CD14-positive monocyte (primary cell): ENCODE data around the gene IFITM10. TPM values are rescaled to one million over a fixed set of nuclear protein-coding genes. Genes with fewer than 3 reads are reported as not detected.

Experiments
- DNase-seq, 3 donors: peaks; one replicate each; pipeline ENCODE4 v3.0.0-alpha.2; 2011 to 2022
- H2AFZ ChIP-seq: 2 replicates; pipeline ENCODE4 v1.6.0; 2012; ENCODE audit warnings: mild to moderate bottlenecking, low read depth, low read length, inconsistent platforms; ENCODE audit not compliant: insufficient read depth, poor library complexity, severe bottlenecking
- H3K27ac ChIP-seq, 2 donors: 1 replicate in 1 of 2; 2 replicates in 1 of 2; pipeline ENCODE4 v1.5.1; 2012 to 2013; ENCODE audit warnings: low read length in 2 of 2, control low read depth in 1 of 2, inconsistent platforms in 1 of 2, low read depth in 1 of 2, mild to moderate bottlenecking in 1 of 2
- H3K27me3 ChIP-seq, 2 donors: one replicate each; pipeline versions ENCODE4 v1.6.0 to v1.6.1; 2011 to 2013; ENCODE audit warnings: low read length in 2 of 2; ENCODE audit not compliant: control insufficient read depth in 2 of 2, insufficient read depth in 2 of 2
- H3K36me3 ChIP-seq, 2 donors: replicated peaks in 1 of 2; 1 replicate in 1 of 2; 2 replicates in 1 of 2; pipeline versions ENCODE4 v1.5.1 to v1.6.1; 2012 to 2013; ENCODE audit warnings: low read length in 2 of 2, control low read depth in 1 of 2, inconsistent platforms in 1 of 2, mild to moderate bottlenecking in 1 of 2; ENCODE audit not compliant: insufficient read depth in 2 of 2, control insufficient read depth in 1 of 2
- H3K4me1 ChIP-seq, 2 donors: 1 replicate in 1 of 2; 2 replicates in 1 of 2; pipeline versions ENCODE4 v1.5.1 to v1.6.1; 2012 to 2013; ENCODE audit warnings: low read length in 2 of 2, control low read depth in 1 of 2, inconsistent platforms in 1 of 2, mild to moderate bottlenecking in 1 of 2, moderate library complexity in 1 of 2; ENCODE audit not compliant: insufficient read depth in 2 of 2, control insufficient read depth in 1 of 2
- H3K4me2 ChIP-seq: replicated peaks from 2 replicates; pipeline ENCODE3; 2012; ENCODE audit warnings: low read length, moderate library complexity, mild to moderate bottlenecking; ENCODE audit not compliant: poor library complexity, severe bottlenecking; ENCODE audit errors: extremely low read depth
- H3K4me3 ChIP-seq, 3 experiments: fragments of 200-600 bp in 1 of 3; sonication (generic) in 1 of 3; replicated peaks in 1 of 3; 1 replicate in 2 of 3; 2 replicates in 1 of 3; pipeline ENCODE4 v1.5.1; 2011 to 2013; ENCODE audit warnings: low read length in 3 of 3, mild to moderate bottlenecking in 3 of 3, control low read depth in 2 of 3, low read depth in 2 of 3, inconsistent platforms in 1 of 3, moderate library complexity in 1 of 3
- H3K79me2 ChIP-seq: 2 replicates; pipeline ENCODE4 v1.6.0; 2012; ENCODE audit warnings: mild to moderate bottlenecking, control low read depth, inconsistent platforms, low read length, moderate library complexity; ENCODE audit not compliant: insufficient read depth
- H3K9ac ChIP-seq: 2 replicates; pipeline ENCODE4 v1.6.0; 2017; ENCODE audit warnings: low read length, mild to moderate bottlenecking; ENCODE audit not compliant: insufficient read depth, poor library complexity, severe bottlenecking
- H3K9me3 ChIP-seq, 2 donors: replicated peaks in 1 of 2; 1 replicate in 1 of 2; 2 replicates in 1 of 2; pipeline versions ENCODE4 v1.5.1 to v1.6.1; 2012 to 2013; ENCODE audit warnings: low read length in 2 of 2, control low read depth in 1 of 2; ENCODE audit not compliant: control insufficient read depth in 1 of 2, insufficient read depth in 1 of 2
- H4K20me1 ChIP-seq: 2 replicates; pipeline ENCODE4 v1.6.0; 2012; ENCODE audit warnings: mild to moderate bottlenecking, low read length, control low read depth, moderate library complexity; ENCODE audit not compliant: insufficient read depth
- H3K27ac Mint-ChIP-seq, 7 donors: one replicate each; pipeline ENCODE4 v1.8.0; 2020; ENCODE audit warnings: mild to moderate bottlenecking in 7 of 7, mixed read lengths in 7 of 7, moderate library complexity in 6 of 7, inconsistent platforms in 2 of 7
- H3K27me3 Mint-ChIP-seq, 3 donors: one replicate each; pipeline ENCODE4 v1.8.0; 2021 to 2022; ENCODE audit warnings: low read depth in 3 of 3, mild to moderate bottlenecking in 3 of 3, mixed read lengths in 3 of 3, moderate library complexity in 3 of 3, inconsistent platforms in 1 of 3
- H3K36me3 Mint-ChIP-seq, 2 donors: one replicate each; pipeline ENCODE4 v1.8.0; 2020; ENCODE audit warnings: mixed read lengths in 2 of 2, inconsistent platforms in 1 of 2, mild to moderate bottlenecking in 1 of 2
- H3K4me1 Mint-ChIP-seq: one replicate; pipeline ENCODE4 v1.8.0; 2020; ENCODE audit warnings: mild to moderate bottlenecking, mixed read lengths
- H3K4me3 Mint-ChIP-seq, 2 donors: one replicate each; pipeline ENCODE4 v1.8.0; 2020; ENCODE audit warnings: mild to moderate bottlenecking in 2 of 2, mixed read lengths in 2 of 2, moderate library complexity in 1 of 2
- H3K9me3 Mint-ChIP-seq, 7 donors: one replicate each; pipeline ENCODE4 v1.8.0; 2020 to 2022; ENCODE audit warnings: mixed read lengths in 7 of 7, mild to moderate bottlenecking in 6 of 7, moderate library complexity in 6 of 7, inconsistent platforms in 2 of 7
- WGBS: methylation state at CpG from one replicate; pipeline ENCODE4 v1.1.5; 2013; ENCODE audit warnings: missing lambda C conversion rate; ENCODE audit not compliant: insufficient coverage; 5-methylcytosine and 5-hydroxymethylcytosine counted together
- intact Hi-C, 2 donors: fragments of 100-400 bp; cut with micrococcal nuclease; formaldehyde crosslinking; loops; one replicate each; pipeline versions ENCODE4 v1.15.0 to v1.15.1; 2023
- polyA plus RNA-seq, 3 donors: library from polyadenylated mRNA; depleted of rRNA in 1 of 3; unstranded in 2 of 3; stranded (reverse) in 1 of 3; fragments of 300-500 nt in 2 of 3; fragments of >200 nt in 1 of 3; fragmentation: Illumina TruSeq in 2 of 3; gene quantifications; 1 replicate in 2 of 3; 2 replicates in 1 of 3; pipeline ENCODE4 v1.2.3, GENCODE V29; 2012 to 2021
- TF ChIP-seq, protein P1 (sequence below): fragments of 200-600 bp; IDR thresholded peaks from one replicate; pipeline ENCODE4 v1.8.0; 2022; ENCODE audit warnings: antibody characterized with exemption, mild to moderate bottlenecking

Gene IFITM10
- polyA plus RNA-seq, 3 donors: 2.4 TPM; not detected in 2

DNA sequence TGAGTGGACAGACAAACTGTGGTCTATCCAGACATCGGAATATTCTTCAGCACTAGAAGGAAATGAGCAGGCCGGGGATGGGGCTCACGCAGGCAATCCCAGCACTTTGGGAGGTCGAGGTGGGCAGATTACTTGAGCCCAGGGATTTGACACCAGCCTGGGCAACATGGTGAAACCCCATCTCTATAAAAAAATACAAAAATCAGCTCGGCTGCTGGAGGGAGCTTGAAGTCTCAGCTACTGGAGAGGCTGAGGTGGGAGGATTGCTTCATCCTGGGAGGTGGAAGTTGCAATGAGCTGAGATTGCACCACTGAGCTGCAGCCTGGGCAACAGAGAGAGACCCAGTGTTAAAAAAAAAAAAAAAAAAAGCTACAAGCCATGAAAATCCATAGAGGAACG lies 21.3 kb upstream of the IFITM10 start:
- peak; percentile 85 to 89 (median 88) for DNase-seq
- Histone ChIP-seq H3K4me2 (peak overlapping the region; percentile 83), H3K27me3 (no peaks in the 10 kb centered on the region), H3K79me2 (no peaks in the 10 kb centered on the region), H3K36me3 (no peaks in the 10 kb centered on the region), H2AFZ (peak overlapping the region; percentile 31), H3K9me3 (no peaks in the 10 kb centered on the region), H4K20me1 (no peaks in the 10 kb centered on the region), H3K4me3 (peak overlapping the region in 2 of 3 experiments; percentile 0 to 71), H3K4me1 (peaks cover 62 to 68% of the 10 kb centered on the region in 2 donors), H3K9ac (peak overlapping the region; percentile 57), H3K27ac (peak overlapping the region; percentile 88 to 94)
- 50% methylated on average over 1 of the region's 6 CpGs for WGBS
- H3K27me3 Mint-ChIP-seq: peaks cover 0 to 2% (median 2%) of the 10 kb centered on the region in 3 donors
- H3K36me3 Mint-ChIP-seq: peaks cover 2 to 4% of the 10 kb centered on the region in 2 donors
- TF ChIP-seq, protein P1, sequence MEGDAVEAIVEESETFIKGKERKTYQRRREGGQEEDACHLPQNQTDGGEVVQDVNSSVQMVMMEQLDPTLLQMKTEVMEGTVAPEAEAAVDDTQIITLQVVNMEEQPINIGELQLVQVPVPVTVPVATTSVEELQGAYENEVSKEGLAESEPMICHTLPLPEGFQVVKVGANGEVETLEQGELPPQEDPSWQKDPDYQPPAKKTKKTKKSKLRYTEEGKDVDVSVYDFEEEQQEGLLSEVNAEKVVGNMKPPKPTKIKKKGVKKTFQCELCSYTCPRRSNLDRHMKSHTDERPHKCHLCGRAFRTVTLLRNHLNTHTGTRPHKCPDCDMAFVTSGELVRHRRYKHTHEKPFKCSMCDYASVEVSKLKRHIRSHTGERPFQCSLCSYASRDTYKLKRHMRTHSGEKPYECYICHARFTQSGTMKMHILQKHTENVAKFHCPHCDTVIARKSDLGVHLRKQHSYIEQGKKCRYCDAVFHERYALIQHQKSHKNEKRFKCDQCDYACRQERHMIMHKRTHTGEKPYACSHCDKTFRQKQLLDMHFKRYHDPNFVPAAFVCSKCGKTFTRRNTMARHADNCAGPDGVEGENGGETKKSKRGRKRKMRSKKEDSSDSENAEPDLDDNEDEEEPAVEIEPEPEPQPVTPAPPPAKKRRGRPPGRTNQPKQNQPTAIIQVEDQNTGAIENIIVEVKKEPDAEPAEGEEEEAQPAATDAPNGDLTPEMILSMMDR: no peak
- peaks cover 61% of the 10 kb centered on the region for H3K4me1 Mint-ChIP-seq
- H3K9me3 Mint-ChIP-seq: peaks cover 0 to 3% (median 1%) of the 10 kb centered on the region in 7 donors
- peak overlapping the region; percentile 71 to 88 for H3K4me3 Mint-ChIP-seq
- intact Hi-C loops: loop anchor here in 1 of 2 donors (1.0 kb wide), 1 partner anchor 11 kb away; no protein-coding TSS in a partner anchor
- peak overlapping the region; percentile 93 to 99 (median 98) for H3K27ac Mint-ChIP-seq

DNA sequence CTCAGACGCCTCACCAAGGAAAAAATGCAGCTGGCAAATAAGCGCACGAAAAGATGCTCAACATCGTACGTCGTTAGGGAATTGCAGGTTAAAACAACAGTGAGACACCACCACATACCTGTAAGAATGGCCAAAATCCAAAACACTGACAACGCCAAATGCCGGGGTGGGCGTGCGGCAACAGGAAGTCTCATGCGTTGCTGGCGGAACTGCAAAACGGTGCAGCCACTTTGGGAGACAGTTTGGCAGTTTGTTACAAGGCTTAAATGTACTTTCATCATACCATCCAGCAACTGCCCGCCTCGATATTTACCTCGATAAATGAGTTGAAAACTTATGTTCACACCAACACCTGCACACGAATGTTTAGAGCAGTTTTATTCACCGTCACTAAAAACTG lies 20.9 kb upstream of the IFITM10 start:
- peaks cover 0 to 4% of the 10 kb centered on the region in 2 donors for H3K36me3 Mint-ChIP-seq
- peak overlapping the region; percentile 88 to 94 for H3K27ac ChIP-seq
- H2AFZ ChIP-seq: peak overlapping the region; percentile 31
- peak overlapping the region; percentile 83 for H3K4me2 ChIP-seq
- peak overlapping the region; percentile 71 to 88 for H3K4me3 Mint-ChIP-seq
- peaks cover 0 to 3% (median 0%) of the 10 kb centered on the region in 7 donors for H3K9me3 Mint-ChIP-seq
- 28% methylated on average over 12 of the region's 18 CpGs for WGBS
- intact Hi-C loops: no loop called here
- H3K27me3 ChIP-seq: no peaks in the 10 kb centered on the region
- no peaks in the 10 kb centered on the region for H3K79me2 ChIP-seq
- peaks cover 0 to 2% (median 2%) of the 10 kb centered on the region in 3 donors for H3K27me3 Mint-ChIP-seq
- H4K20me1 ChIP-seq: no peaks in the 10 kb centered on the region
- H3K4me3 ChIP-seq: peak overlapping the region in 2 of 3 experiments; percentile 0 to 71
- no peaks in the 10 kb centered on the region for H3K36me3 ChIP-seq
- H3K9me3 ChIP-seq: no peaks in the 10 kb centered on the region
- peak overlapping the region; percentile 40 for H3K9ac ChIP-seq
- TF ChIP-seq, protein P1: no peak
- peak overlapping the region; percentile 93 to 99 (median 98) for H3K27ac Mint-ChIP-seq
- peaks cover 58 to 64% of the 10 kb centered on the region in 2 donors for H3K4me1 ChIP-seq
- peaks cover 57% of the 10 kb centered on the region for H3K4me1 Mint-ChIP-seq
- no peak for DNase-seq
